Stimulated activated CD8-positive, alpha-beta memory T cell treated with anti-CD3 and anti-CD28 coated beads, Interleukin-7, amount 100 ng/mL, for 24 hours (primary cell): ENCODE measurements around the gene ALDH16A1.
"Not testable (repeated sequence)": the region's sequence is repeated elsewhere in the genome, so short reads cannot be mapped to it uniquely, and the experiment has no call there.

ENCODE experiments used
- DNase-seq: peaks from one replicate; pipeline ENCODE4 v3.0.0-alpha.2; 2020; ENCODE audit warnings: low read depth

Gene ALDH16A1

DNA sequence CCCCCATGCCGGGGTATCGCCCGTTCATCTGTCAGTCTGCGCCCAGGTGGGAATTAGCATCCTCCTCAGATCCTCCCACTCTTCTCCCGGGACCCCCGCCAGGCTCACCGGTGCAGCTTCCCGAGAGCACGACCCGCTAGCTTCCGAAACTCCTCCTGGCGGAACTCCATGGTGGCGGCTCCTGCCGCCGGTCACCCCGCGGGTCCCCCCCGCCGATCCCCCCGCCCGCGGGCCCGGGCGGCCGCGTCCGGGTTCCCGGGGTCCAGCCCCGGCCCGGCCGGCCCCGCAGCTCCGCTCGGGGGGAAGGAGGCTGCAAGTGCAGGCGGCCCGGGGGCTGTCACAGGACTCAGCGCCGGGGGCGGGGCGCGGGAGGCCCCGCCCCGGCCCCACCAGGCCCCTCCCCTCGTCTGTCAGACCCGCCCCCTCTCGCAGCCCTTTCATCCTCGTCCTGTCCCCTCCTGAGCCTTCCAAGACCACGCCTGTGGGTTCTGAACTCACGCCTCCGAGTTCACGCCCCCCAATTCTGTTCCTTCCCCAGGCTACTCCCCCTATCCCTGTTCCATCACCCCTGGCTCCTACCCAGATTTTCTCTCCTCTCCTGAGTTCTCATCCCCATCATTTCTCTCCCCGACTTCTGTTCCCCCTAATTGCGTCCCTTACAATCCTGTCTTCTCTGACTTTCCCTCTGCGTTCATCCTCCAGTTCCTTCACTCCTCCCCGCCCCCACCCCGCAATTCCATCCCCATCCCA is 11.6 kb upstream of the ALDH16A1 start, which contains the start of gene SLC17A7:
Gene SLC17A7, minus strand, starts transcription at position 318 of the 750 bp plus-strand sequence. Its CDS starts 148 bp downstream, at position 170.
- DNase-seq, result no peak

DNA sequence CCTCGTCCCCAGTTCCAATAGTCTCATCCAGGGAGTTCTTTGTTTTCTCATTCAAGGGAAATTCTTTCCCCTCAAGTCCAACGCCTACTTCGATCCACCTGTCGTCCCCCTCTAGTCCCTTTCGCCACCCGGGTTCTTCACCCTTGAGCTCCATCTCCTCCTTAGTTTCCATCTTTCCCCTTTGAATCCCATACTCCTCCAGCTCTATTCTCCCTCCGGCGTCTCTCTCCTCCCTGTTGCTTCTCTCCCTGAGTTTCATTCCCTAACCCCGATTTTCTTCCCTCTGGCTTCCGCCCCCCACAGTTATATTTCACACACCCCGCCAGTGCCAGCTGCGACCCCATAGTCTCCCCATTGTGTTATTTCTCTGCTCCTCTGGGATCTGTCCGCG is 11.1 kb upstream of the ALDH16A1 start:
- DNase-seq, result no peak

- DNase-seq, result no peak
These were observed 10.7 kb upstream of the ALDH16A1 start for GRCh38 chr19:49442354-49442753.

DNA sequence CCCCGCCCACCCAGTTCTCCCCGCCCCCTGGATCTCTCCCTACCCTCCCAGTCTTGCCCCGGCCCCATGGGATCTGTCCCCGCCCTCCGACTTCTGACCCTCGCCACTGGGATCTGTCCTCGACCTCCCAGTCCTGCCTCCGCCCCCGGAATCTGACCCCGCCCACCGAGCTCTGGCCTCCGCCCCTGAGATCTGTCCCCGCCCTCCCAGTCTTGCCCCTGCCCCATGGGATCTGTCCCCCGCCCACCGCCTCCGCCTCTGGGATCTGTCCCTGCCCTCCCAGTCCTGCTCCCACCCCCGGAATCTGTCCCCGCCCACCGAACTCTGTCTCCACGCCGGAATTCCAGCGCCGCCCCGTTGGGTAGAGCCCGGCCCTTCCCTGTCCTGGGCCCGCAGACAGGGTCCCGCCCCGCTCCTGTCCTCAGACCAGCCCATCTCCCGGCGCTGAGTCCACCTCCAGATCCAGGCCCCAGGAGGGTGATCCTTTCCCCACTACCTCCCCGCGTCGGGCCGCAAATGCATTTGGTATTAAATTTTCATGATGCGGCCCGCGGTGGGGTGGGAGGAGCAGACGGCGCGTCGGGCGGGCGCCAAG is 10.2 kb upstream of the ALDH16A1 start:
- peak; percentile 38 for DNase-seq

- peak; percentile 89 for DNase-seq
These were observed 9.5 kb upstream of the ALDH16A1 start for GRCh38 chr19:49443366-49444099.

DNA sequence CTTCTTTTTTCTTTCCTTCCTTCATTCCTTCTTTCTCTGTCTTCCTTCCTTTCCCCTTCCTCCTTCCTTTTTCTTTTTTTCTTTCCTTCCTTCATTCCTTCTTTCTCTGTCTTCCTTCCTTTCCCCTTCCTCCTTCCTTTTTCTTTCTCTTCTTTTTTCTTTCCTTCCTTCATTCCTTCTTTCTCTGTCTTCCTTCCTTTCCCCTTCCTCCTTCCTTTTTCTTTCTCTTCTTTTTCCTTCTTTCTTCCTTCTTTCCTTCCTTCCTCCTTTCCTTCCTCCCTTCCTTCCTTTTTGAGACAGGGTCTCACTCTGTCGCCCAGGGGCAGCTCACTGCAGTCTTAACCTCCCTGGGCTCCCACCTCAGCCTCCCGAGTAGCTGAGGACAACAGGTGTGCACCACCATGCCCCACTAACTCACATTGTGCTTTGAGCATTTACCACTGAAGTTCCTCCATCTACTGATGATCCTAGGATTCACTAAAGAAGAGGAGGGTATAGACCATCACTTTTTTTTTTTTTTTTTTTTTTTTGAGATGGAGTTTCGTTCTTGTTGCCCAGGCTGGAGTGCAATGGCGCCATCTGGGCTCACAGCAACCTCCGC is 8.8 kb upstream of the ALDH16A1 start:
- not testable (repeated sequence) for DNase-seq

DNA sequence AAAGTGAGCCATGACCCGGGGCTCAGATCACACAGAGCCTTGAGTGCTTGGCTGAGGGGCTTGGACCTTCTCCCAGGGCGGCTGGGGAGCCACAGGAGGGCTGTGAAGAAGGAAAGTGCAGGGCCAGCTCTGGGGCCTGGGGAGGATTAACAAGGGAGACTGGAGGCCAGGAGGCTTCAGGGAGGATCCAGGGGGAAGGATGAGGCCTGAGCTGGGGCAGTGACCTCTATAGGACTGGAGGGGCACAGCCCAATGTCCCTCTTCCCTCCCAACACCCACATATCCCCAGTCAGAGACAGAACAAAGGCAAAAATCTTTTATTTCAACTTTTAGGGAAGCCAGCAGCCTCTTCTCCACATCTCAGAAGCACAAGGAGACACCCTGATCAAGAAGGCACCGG is 7.0 kb upstream of the ALDH16A1 start:
- DNase-seq, result no peak

DNA sequence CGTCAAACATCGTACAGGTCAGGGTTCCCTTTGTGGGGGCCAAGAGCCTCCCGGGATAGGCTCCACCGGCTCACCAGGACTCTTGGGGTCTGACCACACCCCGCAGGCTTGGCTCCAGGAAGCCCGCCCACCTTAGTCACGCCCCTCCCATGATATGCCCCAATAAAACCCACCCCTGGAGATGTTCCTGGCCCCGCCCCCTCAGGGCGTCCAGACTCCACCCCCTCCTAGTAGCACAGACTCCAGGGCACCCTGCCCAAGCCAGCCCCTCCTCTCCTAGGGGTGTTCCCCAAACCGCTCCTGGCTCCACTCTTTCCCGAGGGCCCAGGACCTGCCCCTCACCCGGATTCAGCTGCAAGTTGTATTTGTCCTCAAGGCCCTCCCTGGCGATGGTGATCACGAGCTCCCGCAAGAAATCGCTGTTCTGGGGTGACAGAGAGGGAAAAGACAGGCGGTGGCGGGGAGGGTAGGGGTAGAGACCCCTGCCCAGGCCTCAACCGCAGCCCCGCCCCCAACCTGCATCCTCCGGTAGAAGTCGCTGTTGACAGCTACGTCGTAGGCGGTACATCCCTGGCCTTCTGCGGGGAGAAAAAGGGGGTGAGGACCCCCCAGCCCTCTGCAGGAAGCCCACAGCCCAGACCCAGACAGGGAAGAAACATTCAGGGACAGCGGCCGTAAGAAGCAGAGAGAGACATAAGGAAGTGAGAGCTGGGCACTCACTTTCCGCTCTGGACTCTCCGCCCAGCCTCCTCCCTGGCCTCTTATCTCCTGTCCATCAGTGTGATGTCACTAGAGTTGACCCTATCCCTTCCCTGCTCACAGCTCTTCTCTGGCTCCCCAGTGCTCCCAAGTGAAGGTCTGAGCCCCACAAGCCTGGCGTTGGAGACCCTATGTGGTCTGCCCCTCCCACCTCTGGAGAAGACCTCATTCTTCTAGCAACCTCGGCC is 5.3 kb upstream of the ALDH16A1 start:
- no peak for DNase-seq

DNA sequence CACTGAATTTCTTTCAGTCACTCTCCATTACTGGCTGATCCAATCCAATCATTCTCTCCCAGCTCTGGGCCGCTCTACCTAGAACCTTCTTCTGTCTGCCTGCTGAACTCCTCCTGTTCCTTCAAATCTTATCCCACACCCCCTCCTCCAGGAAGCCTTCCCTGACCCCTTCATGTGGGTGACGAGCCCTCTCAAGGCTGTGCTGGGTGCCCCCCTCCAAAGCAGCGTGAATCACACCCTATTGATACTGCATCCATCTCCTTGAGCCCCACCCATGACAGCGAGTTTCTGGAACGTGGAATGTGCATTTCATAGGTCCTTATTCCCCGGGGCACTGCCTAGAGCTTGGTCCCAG is 4.6 kb upstream of the ALDH16A1 start:
- no peak for DNase-seq

DNA sequence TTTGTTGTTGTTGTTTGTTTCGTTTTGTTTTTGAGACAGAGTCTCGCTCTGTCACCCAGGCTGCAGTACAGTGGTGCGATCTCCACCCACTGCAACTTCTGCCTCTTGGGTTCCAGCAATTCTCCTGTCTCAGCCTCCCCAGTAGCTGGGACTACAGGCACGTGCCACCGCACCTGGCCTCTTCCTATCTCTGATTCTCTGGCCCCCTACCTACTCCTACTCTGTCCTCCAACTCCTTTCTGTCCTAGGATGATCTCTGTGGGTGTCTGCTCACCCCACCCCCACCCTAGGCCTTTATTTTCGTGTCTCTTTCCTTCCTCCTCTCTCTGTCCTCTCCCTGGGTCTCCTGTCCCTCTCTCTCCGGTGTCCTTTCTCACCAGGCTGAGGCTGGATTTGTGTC is 2.6 kb upstream of the ALDH16A1 start:
- DNase-seq, result no peak

DNA sequence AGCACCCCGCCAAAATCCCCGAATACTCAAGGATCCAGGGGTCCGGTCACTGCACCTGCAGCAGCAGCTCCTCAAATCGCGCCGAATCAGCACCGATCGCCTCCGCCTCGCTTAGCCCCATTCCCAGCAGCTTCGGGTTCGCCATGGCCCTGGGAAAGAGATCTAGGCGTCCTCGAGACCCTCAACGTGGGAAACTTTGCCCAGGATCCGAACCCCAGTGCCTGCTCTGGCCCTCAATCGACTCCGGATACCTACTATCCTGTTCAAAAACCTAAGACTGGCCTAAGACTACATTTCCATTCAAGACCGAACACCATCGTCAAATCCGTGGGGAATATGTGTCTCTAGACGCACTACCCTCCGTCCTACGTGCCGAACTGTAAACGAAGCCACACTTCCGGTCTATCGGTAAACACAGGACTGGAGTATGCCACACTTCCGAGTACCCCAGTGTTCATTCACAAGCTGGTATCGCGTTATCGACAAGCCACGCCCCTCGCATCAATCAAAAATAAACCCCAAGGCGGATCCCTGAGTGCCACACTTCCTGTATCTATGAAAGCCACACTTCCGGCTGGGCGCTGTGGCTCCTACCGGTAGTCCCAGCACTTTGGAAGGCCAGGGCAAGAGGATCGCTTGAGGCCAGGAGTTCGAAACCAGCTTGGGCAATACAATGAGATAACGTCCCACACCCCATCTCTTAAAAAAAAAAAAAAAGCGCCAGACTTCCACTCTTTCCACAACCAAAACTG is 1.4 kb upstream of the ALDH16A1 start, which contains the start of gene PIH1D1:
Gene PIH1D1, minus strand, starts transcription at position 385 of the 752 bp plus-strand sequence. Its CDS starts 240 bp downstream, at position 145.
- peak; percentile 88 for DNase-seq

GRCh38 chr19:49453757-49454240 is 774 bp downstream of the ALDH16A1 start:
- DNase-seq, result no peak

DNA sequence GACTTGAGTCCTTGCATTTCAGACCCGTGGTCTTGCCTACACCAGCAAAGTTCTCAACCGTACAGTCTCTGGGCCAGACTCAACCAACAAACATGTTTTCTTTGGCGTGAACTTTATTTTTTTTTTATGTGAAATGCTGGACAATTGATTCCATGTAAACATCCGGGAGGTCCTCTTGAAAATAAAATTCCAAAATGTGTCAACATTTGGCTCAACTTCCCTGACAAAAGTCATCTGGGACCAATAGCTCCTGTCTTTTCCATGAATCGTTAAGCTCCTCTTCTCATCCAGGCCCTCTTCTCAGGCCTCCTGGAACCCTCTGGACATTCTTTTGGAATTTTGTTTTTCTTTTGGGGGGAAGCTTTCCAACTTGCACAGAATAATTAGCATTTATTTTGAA is 2.7 kb downstream of the ALDH16A1 start:
- DNase-seq, result no peak

DNA sequence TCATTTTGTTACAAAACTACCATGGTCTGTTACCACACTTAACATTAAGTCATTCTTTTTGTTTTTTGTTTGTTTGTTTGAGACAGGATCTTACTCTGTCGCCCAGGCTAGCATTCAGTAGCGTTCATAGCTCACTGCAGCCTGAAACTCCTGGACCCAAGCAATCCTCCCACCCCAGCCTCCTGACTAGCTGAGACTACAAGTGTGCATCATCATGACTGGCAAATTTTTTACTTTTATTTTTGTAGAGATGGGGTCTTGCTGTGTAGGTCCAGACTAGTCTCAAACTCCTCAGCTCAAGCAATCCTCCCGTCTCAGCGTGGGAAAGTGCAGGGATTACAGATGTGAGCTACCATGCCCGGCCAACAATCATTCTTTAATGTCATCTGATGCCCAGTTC is 3.3 kb downstream of the ALDH16A1 start:
- DNase-seq, result no peak

GRCh38 chr19:49458567-49458903 is 5.5 kb downstream of the ALDH16A1 start:
- no peak for DNase-seq

DNA sequence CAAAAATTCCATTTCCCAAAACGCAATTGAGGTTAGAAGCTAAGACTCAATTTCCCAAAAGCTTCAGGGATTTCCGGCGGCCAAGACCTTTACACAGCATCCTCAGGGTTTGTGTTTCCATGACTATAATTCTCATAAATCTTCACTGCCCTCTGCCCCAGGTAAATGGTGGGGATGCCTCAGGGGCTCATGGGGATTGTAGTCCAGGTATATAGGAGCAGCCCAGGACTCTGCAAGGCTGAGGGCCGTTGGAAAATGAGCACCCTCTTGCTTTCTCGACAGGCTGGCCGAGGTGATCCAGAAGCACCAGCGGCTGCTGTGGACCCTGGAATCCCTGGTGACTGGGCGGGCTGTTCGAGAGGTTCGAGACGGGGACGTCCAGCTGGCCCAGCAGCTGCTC is 6.4 kb downstream of the ALDH16A1 start:
- DNase-seq, result no peak

DNA sequence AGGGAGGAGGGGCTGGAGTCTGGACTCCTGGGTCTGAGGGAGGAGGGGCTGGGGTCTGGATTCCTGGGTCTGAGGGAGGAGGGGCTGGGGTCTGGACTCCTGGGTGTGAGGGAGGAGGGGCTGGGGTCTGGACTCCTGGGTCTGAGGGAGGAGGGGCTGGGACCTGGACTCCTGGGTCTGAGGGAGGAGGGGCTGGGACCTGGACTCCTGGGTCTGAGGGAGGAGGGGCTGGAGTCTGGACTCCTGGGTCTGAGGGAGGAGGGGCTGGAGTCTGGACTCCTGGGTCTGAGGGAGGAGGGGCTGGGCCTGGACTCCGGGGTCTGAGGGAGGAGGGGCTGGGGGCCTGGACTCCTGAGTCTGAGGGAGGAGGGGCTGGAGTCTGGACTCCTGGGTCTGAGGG is 8.1 kb downstream of the ALDH16A1 start:
- not testable (repeated sequence) for DNase-seq

- no peak for DNase-seq
These were observed 8.6 kb downstream of the ALDH16A1 start for GRCh38 chr19:49461656-49462055.

DNA sequence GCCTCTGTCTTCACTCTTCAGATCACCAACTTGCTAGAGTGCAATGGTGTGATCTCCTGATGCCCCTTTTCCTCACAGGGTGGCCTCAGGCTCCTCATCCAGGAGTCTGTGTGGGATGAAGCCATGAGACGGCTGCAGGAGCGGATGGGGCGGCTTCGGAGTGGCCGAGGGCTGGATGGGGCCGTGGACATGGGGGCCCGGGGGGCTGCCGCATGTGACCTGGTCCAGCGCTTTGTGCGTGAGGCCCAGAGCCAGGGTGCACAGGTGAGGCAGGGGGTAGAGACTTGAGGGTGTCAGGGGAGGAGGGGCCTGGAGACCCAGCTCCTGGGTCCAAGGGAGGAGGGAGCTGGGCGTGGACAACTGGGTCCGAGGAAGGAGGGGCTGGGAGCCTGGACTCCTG is 9.5 kb downstream of the ALDH16A1 start:
- no peak for DNase-seq

DNA sequence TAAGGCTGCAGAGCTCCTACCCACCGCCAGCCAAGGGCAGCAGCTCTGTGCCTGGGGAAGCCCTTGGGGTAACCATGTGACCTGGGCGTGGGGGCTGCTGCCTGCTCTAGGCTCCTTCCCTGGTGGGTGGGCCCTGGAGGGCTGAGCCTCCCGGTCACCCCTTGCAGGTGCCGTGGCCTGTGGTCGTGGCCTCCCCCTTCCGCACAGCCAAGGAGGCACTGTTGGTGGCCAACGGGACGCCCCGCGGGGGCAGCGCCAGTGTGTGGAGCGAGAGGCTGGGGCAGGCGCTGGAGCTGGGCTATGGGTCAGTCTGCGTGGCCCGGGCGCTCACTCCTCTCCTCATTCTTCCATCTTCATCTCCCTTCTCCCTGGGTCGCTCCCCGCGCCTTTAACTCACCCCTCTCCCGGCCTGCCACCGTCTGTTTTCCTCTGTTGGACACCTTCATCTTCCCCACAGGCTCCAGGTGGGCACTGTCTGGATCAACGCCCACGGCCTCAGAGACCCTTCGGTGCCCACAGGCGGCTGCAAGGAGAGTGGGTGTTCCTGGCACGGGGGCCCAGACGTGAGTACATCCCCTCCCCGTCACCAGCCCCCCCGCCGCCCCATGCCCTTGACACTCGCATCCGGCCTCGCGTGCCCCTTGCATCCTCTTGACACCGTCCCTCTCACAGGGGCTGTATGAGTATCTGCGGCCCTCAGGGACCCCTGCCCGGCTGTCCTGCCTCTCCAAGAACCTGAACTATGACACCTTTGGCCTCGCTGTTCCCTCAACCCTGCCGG is 11.1 kb downstream of the ALDH16A1 start:
- DNase-seq, result no peak
